C4-2B (cell line): ENCODE results near the gene ANKRD62.

Source experiments
- H3K27ac ChIP-seq: fragments of 450-650 bp; 2 replicates; pipeline ENCODE4 v1.5.1; 2017
- ZFX ChIP-seq: fragments of 450-650 bp; IDR thresholded peaks from 2 replicates; pipeline ENCODE4 v1.6.1; 2017
- TF ChIP-seq, protein P1 (sequence below): fragments of 450-650 bp; conservative IDR thresholded peaks from 2 replicates; pipeline ENCODE4 v1.5.1; 2017; ENCODE audit warnings: mild to moderate bottlenecking

Gene ANKRD62

DNA sequence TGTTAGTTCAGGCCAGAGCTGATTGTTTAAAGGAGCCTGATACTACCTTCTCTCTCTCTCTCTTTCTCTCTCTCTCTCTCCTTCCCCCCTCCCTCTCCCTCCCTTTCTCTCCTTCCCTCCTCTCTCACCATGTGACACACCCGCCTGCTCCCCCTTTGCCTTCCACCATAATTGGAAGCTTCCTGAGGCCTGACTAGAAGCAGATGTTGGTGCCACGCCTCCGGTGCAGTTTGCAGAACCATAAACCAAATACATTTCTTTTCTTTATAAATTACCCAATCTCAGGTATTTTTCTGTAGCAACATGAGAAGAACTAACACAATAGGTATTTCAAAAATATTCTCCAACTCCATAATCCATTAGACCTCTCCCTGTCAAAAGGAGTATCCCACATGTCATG is 62.4 kb downstream of the ANKRD62 start:
- no peak overlapping the region for H3K27ac ChIP-seq
- no peak for TF ChIP-seq ZFX
- TF ChIP-seq, protein P1, sequence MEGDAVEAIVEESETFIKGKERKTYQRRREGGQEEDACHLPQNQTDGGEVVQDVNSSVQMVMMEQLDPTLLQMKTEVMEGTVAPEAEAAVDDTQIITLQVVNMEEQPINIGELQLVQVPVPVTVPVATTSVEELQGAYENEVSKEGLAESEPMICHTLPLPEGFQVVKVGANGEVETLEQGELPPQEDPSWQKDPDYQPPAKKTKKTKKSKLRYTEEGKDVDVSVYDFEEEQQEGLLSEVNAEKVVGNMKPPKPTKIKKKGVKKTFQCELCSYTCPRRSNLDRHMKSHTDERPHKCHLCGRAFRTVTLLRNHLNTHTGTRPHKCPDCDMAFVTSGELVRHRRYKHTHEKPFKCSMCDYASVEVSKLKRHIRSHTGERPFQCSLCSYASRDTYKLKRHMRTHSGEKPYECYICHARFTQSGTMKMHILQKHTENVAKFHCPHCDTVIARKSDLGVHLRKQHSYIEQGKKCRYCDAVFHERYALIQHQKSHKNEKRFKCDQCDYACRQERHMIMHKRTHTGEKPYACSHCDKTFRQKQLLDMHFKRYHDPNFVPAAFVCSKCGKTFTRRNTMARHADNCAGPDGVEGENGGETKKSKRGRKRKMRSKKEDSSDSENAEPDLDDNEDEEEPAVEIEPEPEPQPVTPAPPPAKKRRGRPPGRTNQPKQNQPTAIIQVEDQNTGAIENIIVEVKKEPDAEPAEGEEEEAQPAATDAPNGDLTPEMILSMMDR, result no peak

- no peak for TF ChIP-seq ZFX
- TF ChIP-seq, protein P1, result no peak
- H3K27ac ChIP-seq, result no peak overlapping the region
Observed at GRCh38 chr18:12159446-12159845, 65.8 kb downstream of the ANKRD62 start.

DNA sequence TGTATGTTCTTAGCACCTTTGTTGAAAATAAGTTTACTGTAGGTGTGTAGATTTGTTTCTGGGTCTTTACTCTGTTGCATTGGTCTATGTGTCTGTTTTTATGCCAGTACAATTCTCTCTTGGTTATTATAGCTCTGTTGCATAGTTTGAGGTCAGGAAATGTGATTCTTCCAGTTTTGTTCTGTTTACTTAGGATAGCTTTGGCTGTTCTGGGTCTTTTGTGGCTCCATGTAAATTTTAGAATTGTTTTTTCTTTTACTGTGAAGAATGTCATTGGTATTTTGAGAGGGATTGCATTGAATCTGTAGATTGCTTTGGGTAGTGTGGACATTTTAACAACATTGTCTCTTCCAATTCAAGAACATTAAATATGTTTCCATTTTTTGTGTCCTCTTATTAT is 69.1 kb downstream of the ANKRD62 start:
- no peak overlapping the region for H3K27ac ChIP-seq

GRCh38 chr18:12165038-12165768 is 71.6 kb downstream of the ANKRD62 start:
- H3K27ac ChIP-seq, result no peak overlapping the region
- TF ChIP-seq ZFX, result no peak
- TF ChIP-seq, protein P1, result no peak

More for the DNA sequence above, 69.1 kb downstream of the ANKRD62 start:
- TF ChIP-seq, protein P1, result no peak
- no peak for TF ChIP-seq ZFX
